Measurements from ENCODE around the gene RERG. TPM values are rescaled to one million over a fixed set of nuclear protein-coding genes. Genes with fewer than 3 reads are reported as not detected.
"Not testable (repeated sequence)": the region's sequence is repeated elsewhere in the genome, so short reads cannot be mapped to it uniquely, and the experiment has no call there.

Gene RERG
- total RNA-seq, 4 donors from 2014 or later: 7.7 to 23.9 (median 10.9) TPM

GRCh38 chr12:15090441-15090840 lies 130.8 kb downstream of the RERG start:
- H3K27me3 ChIP-seq: no peaks in the 10 kb centered on the region
- no peaks in the 10 kb centered on the region for H3K9me3 ChIP-seq
- no peak for TF ChIP-seq EP300 (IDR thresholded peaks at IDR 0.05)
- no peak for TF ChIP-seq CTCF (IDR thresholded peaks at IDR 0.05)
- no peak for TF ChIP-seq POLR2AphosphoS5 (IDR thresholded peaks at IDR 0.05)
- no peak for TF ChIP-seq POLR2A (IDR thresholded peaks at IDR 0.05)
- no peak overlapping the region for H3K27ac ChIP-seq
- H3K4me3 ChIP-seq: no peak overlapping the region
- H3K36me3 ChIP-seq: no peaks in the 10 kb centered on the region
- no peak for DNase-seq (ENCODE audit: low spot score in 2 of 2)
- WGBS: 87% methylated on average over 2 of the region's 2 CpGs
- no peaks in the 10 kb centered on the region for H3K4me1 ChIP-seq

GRCh38 chr12:15088105-15088504 lies 133.1 kb downstream of the RERG start:
- no peak overlapping the region for H3K27ac ChIP-seq
- DNase-seq (ENCODE audit: low spot score in 2 of 2): no peak
- no peaks in the 10 kb centered on the region for H3K4me1 ChIP-seq
- no peaks in the 10 kb centered on the region for H3K36me3 ChIP-seq
- WGBS: 59% methylated on average over 1 of the region's 1 CpG
- H3K27me3 ChIP-seq: no peaks in the 10 kb centered on the region
- H3K9me3 ChIP-seq: no peaks in the 10 kb centered on the region
- no peak overlapping the region for H3K4me3 ChIP-seq
- TF ChIP-seq POLR2AphosphoS5 (IDR thresholded peaks at IDR 0.05) (no peak), POLR2A (IDR thresholded peaks at IDR 0.05) (no peak), CTCF (IDR thresholded peaks at IDR 0.05) (no peak), EP300 (IDR thresholded peaks at IDR 0.05) (no peak)

- not testable (repeated sequence) for H3K27me3 ChIP-seq; H3K4me3 ChIP-seq; H3K36me3 ChIP-seq; H3K27ac ChIP-seq; H3K9me3 ChIP-seq; DNase-seq (ENCODE audit: low spot score in 2 of 2); H3K4me1 ChIP-seq
- WGBS: 87% methylated on average over 2 of the region's 2 CpGs
Measured at GRCh38 chr12:15077751-15078150, 143.5 kb downstream of the RERG start.

GRCh38 chr12:15074351-15074750 lies 146.9 kb downstream of the RERG start:
- H3K9me3 ChIP-seq: no peaks in the 10 kb centered on the region
- TF ChIP-seq POLR2AphosphoS5 (IDR thresholded peaks at IDR 0.05): no peak
- 97% methylated on average over 1 of the region's 1 CpG for WGBS
- no peak overlapping the region for H3K4me3 ChIP-seq
- H3K27ac ChIP-seq: no peak overlapping the region
- no peaks in the 10 kb centered on the region for H3K4me1 ChIP-seq
- H3K27me3 ChIP-seq: no peaks in the 10 kb centered on the region
- no peaks in the 10 kb centered on the region for H3K36me3 ChIP-seq
- no peak for DNase-seq (ENCODE audit: low spot score in 2 of 2)

GRCh38 chr12:15059123-15059522 lies 162.1 kb downstream of the RERG start:
- no peaks in the 10 kb centered on the region for H3K36me3 ChIP-seq
- H3K4me1 ChIP-seq: no peaks in the 10 kb centered on the region
- no peaks in the 10 kb centered on the region for H3K27me3 ChIP-seq
- no peak overlapping the region for H3K27ac ChIP-seq
- H3K9me3 ChIP-seq: no peaks in the 10 kb centered on the region
- DNase-seq (ENCODE audit: low spot score in 2 of 2): no peak
- no peak overlapping the region for H3K4me3 ChIP-seq
- WGBS: 97% methylated on average over 1 of the region's 1 CpG
- TF ChIP-seq CTCF (IDR thresholded peaks at IDR 0.05) (no peak), POLR2A (IDR thresholded peaks at IDR 0.05) (no peak), POLR2AphosphoS5 (IDR thresholded peaks at IDR 0.05) (no peak), EP300 (IDR thresholded peaks at IDR 0.05) (no peak)

Other genes with a start within 250 kb of the RERG start
- not detected for gene PDE6H, start 248.4 kb downstream of the RERG start, total RNA-seq
- under 1 TPM; 0.26 to 0.81 (median 0.51) TPM for gene PTPRO, start 101.1 kb upstream of the RERG start, total RNA-seq